ENCODE data around the gene PXN.

GRCh38 chr12:120284381-120284780 is 18.9 kb upstream of the PXN start:
- TF ChIP-seq CTCF (IDR thresholded peaks at IDR 0.05) = no peak
- TF ChIP-seq POLR2A (IDR thresholded peaks at IDR 0.05) = no peak

Data from right lobe of liver (tissue), 4 donors.